ENCODE data around the gene TGM1.
"Not testable (repeated sequence)": the region's sequence is repeated elsewhere in the genome, so short reads cannot be mapped to it uniquely, and the experiment has no call there.

The TGM1 gene

DNA sequence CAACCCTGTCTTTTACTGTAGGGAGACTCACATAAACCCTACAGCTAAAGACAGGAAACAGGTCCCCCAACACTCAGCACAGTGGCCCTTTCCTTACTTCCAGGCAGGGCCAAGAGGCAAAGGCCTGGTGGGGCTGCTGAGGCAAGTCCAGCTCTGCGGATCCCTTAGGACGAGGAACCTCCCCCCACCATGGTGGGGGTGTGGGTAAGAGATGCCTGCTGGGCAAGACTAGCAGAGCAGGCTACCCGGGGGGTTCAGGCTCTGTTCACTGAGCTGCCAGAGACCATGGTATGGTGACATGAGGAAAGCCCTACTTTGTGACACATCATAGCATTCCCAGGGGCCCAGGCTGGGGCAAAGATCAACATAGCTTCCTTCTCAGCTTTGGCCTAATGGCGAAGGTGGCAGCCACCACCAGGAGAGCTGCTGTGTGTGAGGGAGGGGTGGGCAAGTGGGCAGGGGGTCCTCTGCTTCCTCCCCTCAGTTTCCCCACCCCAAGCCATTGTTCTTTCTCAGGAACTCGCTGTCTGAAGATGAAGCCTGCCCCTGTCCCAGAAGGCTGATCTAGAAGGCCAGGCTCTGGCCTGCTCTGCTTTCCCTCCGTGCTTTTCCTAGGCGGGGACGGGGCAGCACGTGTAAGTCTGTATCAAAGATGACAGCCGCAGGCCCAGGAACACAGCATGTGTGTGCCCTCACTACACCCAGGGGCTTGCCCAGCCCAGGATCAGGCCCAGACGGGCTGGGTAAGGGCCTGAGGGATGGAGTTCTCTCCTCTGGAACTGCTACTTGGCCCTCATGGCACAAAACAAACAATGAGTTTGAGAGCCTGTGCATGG lies 10.5 kb downstream of the TGM1 start:
- DNase-seq: no peak

DNA sequence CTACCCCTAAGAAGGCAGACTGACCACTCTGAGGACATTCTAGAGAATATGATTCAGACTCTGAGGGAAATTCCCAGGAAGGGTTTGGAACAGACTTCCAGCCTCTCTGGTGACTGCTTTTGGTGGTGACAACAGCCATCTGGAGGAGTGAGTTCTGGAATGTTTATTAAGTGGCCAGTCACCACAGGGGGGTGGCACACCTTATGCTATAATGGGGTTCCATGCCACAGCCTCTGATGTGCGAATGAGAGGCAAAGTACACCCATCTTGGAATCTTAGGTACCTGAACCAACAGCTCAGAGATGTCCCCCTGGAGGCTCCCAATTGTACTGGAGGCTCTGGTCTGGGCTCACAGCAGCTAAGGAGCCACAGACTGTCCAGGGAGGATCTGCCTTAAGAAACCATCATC lies 11.1 kb downstream of the TGM1 start:
- no peak for DNase-seq

DNA sequence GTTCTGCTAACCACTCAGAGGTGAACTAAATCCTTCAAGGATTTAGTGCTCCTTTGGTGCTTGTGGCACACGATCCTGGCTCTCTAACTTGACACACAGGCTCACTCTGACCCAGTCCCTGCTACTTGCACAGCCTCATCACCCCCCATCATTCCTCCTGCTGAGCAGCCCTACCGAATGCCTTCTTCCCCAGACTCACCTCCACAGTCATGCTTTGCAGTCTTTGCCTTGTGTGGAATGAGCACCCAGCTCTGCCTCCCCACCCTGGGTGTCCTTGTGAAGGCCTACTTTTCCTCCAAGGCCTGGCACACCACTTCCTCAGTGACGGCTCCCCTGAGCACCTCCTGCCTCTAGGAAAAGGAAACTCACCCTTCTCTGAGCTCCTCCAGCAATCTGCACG lies 12.6 kb downstream of the TGM1 start:
- no peak for DNase-seq

DNA sequence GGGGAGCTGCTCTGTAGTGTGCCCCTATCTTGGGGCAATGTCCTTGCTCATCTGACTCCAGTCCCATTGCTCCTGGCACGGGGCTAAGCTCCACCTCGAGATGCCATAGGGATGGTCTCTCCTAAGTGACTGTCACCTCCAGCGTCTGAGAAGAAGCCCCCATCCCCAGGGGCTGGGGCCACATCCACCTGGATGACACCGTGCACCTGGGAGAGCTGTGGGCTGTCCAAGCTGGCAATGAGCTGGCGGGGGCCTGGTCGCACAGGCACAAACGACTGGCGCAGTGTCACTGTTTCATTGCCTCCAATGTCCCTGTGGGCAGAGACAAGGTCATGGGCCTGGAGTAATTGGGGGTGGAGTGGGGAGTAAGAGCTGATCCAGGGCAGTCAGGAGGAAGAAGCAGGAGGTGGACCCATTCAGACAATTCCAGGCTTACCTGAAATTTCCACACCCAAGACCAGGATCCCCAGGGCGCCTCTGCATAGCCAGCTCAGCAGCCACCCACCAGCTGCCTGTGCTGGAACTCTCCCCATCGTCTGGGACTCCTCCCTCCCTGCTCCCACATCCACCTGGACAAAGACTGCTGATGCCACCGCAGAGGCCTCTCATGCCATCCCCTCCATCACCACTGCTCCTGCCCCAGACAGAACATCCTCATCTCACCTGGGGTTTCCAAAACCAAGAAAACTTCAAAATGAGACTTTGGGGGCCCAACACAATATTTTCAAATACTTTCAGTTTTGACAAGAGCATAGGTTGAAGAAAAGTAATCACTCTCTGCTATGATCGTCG lies 13.6 kb downstream of the TGM1 start:
- DNase-seq: no peak

DNA sequence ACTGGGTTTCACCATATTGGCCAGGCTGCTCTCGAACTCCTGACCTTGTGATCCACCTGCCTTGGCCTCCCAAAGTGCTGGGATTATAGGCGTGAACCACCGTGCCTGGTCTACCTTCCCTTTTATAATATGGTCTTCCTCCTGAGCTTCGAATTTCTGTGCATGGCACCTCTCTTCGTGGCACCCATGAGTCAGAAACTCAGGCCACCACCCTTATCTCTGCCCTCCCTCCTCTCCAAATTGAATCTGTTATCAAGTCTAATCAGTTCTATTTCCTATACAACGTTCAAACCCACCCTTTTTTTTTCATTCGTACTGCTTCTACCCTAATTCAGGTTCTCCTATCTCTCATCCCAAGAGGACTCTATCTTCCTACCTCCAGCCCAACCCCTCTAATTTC lies 15.6 kb downstream of the TGM1 start:
- DNase-seq: peak; percentile 15

DNA sequence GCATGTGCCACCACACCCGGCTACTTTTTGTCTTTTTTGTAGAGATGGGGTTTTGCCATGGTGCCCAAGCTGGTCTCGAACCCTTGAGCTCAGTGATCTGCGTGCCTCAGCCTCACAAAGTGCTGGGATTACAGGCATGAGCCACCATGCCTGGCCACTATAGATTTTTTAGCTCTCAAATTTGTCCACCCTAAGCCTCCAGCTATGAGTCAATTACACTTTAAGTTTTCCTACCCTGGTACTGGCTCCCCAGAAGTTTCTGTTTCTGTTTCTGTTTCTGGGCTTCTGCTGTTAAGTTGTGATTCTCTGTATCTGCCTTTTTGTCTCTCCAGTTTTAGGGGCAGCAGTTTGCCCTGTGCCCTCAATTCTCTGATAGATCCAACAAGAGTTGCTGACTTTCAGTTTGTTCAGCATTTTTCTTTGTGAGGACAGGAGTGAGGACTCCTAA lies 16.2 kb downstream of the TGM1 start:
- DNase-seq: peak; percentile 75

DNA sequence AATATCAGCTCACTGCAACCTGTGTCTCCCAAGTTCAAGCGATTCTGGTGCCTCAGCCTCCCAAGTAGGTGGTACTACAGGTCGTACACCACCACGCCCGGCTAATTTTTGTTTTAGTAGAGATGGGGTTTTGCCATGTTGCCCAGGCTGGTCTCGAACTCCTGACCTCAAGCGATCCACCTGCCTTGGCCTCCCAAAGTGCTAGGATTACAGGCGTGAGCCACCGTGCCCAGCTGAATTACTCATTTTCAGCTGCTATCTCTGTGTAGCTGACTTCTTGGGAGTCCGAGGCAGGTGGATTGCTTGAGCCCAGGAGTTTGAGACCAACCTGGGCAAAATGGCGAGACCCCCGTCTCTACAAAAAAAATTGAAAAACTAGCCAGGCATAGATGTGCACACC lies 17.6 kb downstream of the TGM1 start:
- not testable (repeated sequence) for DNase-seq

DNA sequence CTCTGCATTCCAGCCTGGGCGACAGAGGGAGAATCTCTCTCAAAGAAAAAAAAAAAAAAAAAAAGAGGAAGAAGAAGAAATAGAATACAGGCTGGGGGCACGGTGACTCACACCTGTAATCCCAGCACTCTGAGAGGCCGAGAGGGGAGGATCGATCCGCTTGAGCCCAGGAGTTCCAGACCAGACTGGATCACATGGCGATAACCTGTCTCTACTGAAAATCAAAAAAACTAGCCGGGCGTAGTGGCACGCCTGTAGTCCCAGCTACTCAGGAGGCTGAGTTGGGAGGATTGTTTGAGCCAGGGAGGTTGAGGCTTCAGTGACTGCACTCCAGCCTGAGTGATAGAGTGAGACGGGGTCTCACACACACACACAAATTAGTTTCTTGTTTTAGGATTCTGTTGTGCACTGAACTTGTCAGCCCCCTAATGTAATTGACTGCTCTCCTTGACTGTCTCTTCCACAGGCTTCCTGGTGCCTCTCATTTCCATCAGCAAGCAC lies 19.6 kb downstream of the TGM1 start:
- no peak for DNase-seq

DNA sequence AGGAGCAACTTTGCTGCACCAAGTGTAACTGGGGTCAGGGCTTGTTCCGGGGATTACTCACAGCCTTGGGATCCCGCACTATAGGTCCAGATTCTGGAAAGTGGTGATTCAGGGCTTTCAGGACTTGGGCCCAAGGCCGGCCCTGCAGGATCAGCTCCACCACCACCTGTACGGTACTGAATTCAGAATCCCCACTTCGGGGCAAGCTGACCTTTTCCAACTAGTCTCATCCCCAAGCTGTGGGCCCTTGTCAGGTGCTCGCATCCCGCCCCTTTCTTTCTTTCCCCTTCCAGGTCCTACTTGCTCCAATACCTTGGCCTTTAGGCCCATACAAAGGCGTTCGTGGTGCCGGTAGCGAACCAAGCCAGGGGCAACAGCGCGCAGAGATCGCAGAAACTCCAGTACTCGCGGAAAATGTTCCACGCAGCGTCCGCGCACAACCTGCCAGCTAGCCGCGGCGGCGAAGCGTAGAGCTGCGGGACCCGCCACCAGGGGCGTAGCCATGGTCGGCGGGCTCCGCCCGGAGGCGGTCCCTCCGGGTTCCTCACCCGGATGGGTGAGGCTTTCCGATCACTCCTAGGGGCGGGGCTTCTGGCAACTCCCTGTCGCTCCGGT lies 21.0 kb downstream of the TGM1 start:
- DNase-seq: peak; percentile 91

DNA sequence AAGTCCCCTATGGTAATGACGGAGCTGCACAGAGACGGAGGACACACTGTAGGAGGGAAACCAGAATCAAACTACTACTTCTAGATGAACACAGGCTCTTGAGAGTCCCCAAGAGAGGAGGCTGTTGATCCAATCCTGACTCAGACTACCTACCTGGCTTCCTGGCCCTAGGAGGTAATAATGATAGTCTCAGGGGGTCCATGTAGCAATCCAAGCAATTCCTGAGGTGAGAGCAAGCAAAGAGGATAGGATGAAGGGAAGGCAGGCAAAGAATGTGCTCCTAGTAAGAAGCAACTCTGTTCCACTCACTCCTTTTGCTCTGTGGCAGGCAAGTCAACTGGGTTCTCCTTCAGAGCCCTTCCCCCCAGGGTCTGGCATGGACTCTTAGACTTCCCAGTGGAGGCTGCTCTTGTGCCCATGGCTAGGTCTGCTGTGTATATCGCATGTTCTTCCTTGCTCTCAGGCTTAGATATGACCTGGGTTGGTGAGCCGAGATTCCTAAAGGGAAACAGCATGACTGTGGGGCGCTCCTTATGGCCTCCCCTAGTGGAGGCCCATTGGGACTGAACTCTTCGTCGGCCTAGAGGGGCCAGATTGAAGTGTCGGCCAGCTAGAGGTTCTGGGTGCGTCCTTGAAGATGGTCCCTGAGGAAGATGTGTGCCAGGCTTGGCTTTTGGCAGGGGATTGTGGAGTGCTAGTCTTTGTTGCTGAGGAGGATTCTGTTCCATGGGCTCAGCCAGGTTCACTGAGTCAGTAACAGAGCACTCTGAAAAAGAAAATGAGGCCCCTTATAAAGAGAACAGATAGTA lies 22.7 kb downstream of the TGM1 start:
- no peak for DNase-seq

DNA sequence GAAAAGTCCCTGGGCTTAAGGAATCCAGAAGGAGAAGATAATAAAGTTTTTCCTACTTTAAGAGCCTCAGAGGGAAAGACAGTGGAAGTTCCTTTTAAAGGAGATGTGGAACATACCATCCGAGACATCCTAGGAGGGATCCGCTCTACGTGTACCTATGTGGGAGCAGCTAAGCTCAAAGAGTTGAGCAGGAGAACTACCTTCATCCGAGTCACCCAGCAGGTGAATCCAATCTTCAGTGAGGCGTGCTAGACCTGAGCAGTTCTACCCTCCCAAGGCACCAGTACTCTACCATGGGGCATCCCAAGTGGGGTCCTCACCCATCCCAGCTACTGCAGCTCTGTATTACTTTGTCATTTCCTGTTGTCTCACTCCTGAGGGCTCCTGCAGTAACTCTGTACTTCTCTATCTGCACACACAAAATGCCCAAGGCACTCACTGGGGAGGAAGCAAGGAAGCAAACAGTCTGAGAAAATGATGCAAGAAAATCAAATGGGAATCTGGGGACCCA lies 24.4 kb downstream of the TGM1 start:
- no peak for DNase-seq

DNA sequence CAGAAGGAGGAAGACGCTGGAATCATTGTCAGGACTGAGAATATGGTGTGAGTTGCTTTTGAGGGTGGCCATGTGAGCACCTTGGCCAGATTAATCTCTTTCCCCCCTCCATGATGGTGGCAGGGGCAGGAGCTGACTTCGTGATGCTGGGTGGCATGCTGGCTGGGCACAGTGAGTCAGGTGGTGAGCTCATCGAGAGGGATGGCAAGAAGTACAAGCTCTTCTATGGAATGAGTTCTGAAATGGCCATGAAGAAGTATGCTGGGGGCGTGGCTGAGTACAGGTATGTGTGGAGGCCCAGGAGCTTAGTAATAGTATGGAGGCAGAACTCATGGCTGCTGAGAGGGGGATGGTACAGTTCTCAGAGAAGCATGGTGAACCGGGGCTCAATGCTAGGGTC lies 24.9 kb downstream of the TGM1 start:
- no peak for DNase-seq

DNA sequence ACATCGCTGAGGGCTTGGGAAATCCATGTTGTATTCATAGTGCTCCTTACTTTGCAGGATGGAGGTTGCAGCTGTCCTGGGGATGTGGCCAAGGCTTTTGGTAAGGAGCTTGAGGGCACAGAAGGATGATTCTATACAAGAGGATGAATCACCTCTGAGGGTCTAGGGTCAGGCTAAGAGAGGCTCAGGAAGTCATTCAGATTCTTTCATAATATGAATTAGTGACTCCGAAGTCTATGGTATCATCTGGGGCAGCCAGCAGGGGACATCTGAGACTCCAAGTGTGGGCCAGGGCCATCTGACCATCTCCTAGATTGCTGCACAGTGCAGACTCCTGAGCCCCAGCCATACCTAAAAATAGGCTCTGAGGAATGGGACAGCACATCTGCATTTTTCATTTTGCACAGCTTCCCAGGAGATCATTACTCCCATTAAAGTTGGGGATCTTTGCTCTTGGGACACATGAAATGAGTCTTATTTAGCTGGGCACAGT lies 25.5 kb downstream of the TGM1 start:
- DNase-seq: no peak

DNA sequence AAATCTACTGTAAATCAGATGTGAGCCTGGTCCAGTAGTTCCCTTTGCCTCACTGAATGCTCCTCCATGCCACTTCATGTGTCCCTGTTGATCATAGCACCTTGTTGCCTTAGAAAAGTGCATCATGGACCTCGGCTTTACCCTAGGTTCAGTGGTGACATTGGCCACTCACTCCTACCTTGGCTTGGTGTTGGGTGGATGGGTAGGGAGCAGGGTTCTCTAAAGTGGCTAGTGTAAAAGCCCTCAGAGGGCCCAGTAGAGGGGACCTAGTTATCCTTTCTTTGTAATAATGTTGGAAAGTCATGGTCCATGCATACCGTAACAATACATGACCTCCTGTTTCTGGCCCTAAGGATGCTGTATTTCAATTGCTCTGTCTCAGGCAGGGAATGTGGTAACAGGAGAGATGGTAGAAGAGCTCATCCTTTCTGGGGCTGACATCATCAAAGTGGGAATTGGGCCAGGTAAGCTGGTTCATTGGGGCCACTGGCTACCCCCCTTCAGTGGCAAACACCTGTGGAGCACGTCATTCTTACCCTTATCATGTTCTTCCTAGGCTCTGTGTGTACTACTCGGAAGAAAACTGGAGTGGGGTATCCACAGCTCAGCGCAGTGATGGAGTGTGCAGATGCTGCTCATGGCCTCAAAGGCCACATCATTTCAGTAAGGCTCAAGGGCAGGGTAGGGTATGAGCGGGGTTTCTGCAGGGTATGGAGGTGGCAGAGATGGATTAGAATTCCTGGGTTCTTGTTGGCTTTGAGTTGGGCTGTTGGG lies 26.1 kb downstream of the TGM1 start:
- no peak for DNase-seq

DNA sequence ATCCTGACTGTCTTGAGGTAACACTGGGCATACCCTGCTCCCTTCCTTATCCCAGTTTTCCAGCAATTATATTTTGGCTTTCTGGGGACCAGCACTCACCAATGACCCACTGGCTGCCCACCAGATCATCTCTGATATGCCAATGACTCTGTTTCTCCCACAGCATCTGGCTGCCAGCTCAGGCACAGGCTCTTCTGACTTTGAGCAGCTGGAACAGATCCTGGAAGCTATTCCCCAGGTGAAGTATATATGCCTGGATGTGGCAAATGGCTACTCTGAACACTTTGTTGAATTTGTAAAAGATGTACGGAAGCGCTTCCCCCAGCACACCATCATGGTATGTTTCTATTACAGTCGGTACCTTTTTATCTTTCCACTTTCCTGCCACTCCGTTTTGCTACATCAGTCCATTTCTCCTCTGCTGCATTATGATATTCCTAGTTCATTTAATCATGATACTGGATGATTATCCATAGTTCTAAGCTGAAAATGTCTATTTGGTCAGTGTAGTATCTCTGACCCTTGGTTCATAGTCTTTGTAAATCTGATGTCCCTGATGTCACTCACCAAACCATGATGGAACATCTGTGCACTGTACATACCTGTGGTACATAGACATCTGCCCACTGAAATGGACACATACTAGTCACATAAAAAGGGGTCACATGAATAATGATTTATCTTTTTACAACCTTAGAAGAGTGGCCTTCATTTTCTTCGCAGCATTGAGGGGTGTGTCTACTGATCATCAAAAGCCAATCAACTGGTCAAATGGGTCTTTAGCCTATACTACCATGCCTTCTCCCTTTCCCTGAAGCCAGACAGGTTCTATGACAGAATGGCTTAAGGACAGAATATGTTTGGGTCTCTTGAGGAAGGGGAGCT lies 26.9 kb downstream of the TGM1 start:
- no peak for DNase-seq

DNA sequence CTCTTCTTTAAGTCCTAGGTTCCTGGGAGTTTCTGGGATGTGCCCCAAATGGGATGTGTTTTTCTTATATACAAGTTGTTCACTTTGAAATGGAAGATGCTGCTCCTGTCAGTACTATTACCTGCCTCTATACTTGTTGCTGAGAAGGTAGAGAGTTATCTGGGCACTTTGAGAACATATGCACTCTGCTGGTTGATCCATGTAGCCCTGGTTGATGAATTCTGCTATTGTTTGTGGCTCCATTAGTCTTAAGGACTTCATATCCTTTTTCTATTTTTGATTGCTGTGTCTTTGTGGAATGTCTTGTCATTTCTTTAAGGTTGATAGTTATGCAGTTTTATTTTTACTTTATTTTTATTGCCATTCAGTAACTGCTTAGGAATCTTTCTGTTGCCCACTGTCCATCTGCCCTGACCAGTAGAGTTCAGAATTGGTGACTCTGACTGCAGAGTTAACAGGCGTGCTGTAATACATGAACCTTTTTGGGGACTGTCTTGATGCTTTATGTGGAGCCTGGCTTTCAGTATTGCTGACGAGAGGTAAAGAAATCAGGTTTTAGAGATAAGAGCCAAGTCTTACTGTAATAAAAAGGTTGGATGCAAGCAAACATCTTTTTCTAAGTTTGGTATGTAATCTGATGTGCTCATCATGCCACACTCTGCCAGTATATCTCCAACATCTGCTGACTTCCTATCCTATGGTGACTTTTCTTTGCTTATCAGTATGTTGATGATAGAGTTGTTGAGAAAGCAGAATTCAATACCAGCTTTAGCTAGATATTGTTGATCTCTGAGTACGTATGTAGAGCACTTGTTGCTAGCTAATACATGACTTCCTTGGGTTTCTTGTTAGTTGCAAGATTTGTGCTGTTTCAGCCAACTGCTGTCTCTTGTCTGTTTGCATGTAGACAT lies 28.6 kb downstream of the TGM1 start:
- no peak for DNase-seq

DNA sequence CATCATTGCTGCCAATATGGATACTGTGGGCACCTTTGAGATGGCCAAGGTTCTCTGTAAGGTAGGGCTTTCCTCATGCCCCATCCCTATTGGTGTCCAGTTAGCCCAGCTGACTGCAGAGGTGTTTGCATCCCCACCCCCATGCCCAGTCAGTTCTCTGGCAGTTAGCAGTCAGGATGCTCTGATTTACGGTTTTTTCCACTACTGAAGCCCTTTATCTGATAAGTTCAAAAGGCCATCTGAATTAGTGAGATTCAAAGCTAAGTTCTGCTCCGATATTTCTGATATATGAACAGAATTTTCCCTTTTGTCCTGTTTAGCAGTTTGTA lies 29.5 kb downstream of the TGM1 start:
- DNase-seq: no peak

DNA sequence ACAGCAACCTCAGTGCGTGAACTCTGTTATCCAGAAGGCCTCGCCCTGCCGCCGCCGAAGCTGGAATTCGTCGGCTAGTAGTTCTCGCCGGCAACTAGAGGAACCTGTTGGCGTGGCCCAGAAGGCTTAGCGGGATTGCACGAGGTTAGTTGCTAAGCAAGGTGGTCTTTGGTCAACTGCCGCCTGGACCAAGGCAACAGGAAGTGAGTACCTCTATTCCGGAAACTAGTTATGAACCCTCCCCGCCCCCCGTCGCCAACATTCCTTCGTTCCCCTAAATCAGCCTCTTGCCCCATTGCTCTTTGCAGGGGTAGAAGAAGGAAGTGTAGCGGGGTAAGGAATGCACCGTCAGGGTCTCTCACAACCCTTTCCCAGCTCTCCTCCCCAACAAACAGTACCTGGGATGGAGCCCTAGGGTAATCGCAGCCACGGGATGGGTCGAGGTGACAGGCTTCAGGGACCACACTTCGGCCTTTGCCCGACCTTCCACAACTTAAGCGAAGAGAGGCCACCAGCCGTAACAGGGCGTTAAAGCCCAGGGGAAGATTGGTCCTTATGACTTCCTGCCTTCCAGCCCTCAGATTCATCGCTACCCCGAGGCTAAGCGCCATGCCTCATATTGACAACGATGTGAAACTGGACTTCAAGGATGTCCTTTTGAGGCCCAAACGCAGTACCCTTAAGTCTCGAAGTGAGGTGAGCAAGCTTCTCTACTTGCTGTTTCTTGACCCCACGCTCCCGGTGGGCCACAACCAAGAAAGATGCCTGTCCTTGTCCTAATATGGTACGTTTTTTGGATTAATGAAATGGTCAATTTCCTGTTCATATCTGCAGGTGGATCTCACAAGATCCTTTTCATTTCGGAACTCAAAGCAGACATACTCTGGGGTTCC lies 30.1 kb downstream of the TGM1 start, which contains the start of gene GMPR2:
TSS of gene GMPR2 (plus strand) at position 285 of the 893 bp plus-strand sequence. CDS start at position 610, 325 bp downstream.
- DNase-seq: no peak

All from CD4-positive, alpha-beta T cell treated with Interleukin-4 for 4 hours (primary cell).